Activated CD8-positive, alpha-beta T cell treated with anti-CD3 and anti-CD28 coated beads, Interleukin-2, amount 10 ng/mL, durations not matched to agents 7 days and 5 days (primary cell): ENCODE measurements around the gene ELOB. TPM values are rescaled to one million over a fixed set of nuclear protein-coding genes. Genes with fewer than 3 reads are reported as not detected.

Experiments
- ATAC-seq: fragments of 150-1000 bp; cut with Tn5 transposase; one replicate; pipeline ENCODE4 v1.10.0; 2021; ENCODE audit warnings: moderate library complexity
- CTCF ChIA-PET: fragments of 350-600 bp; sonication (Branson Sonifier 250); formaldehyde crosslinking; loops from one replicate; lab custom pipeline; 2021; ENCODE audit warnings: antibody characterized with exemption; lab: Charles Lee
- POLR2A ChIA-PET: fragments of 350-600 bp; sonication (Branson Sonifier 250); formaldehyde crosslinking; loops from one replicate; lab custom pipeline; 2021; ENCODE audit warnings: antibody characterized with exemption; lab: Charles Lee
- DNase-seq: peaks from one replicate; pipeline ENCODE4 v3.0.0-alpha.2; 2020
- H3K27ac Mint-ChIP-seq: one replicate; pipeline ENCODE4 v1.8.0; 2021; ENCODE audit warnings: mild to moderate bottlenecking, mixed read lengths
- H3K27me3 Mint-ChIP-seq: one replicate; pipeline ENCODE4 v1.8.0; 2021; ENCODE audit warnings: low read depth, mixed read lengths
- H3K36me3 Mint-ChIP-seq: one replicate; pipeline ENCODE4 v1.8.0; 2021; ENCODE audit warnings: low read depth, mixed read lengths
- H3K4me1 Mint-ChIP-seq: one replicate; pipeline ENCODE4 v1.8.0; 2021; ENCODE audit warnings: low read depth, mixed read lengths
- H3K4me3 Mint-ChIP-seq: one replicate; pipeline ENCODE4 v1.8.0; 2021; ENCODE audit warnings: mild to moderate bottlenecking, mixed read lengths
- H3K9me3 Mint-ChIP-seq: one replicate; pipeline ENCODE4 v1.8.0; 2022; ENCODE audit warnings: mixed read lengths; ENCODE audit not compliant: insufficient read depth
- total RNA-seq, 2 experiments: library from RNA; stranded (reverse); gene quantifications; one replicate each; pipeline ENCODE4 v1.2.3, GENCODE V29; 2021

The ELOB gene
- total RNA-seq, 2 experiments from 2014 or later: 163 to 182 TPM

GRCh38 chr16:2818272-2818876 lies 41.3 kb upstream of the ELOB start:
- ChIA-PET POLR2A (no interaction called here), CTCF (no interaction called here)
- H3K4me3 Mint-ChIP-seq: no peak overlapping the region
- peak overlapping the region; percentile 57 for H3K27ac Mint-ChIP-seq
- no peaks in the 10 kb centered on the region for H3K9me3 Mint-ChIP-seq
- ATAC-seq (no peak), DNase-seq (no peak)
- no peaks in the 10 kb centered on the region for H3K27me3 Mint-ChIP-seq
- no peaks in the 10 kb centered on the region for H3K4me1 Mint-ChIP-seq
- H3K36me3 Mint-ChIP-seq: no peaks in the 10 kb centered on the region

- no peaks in the 10 kb centered on the region for H3K4me1 Mint-ChIP-seq
- peak overlapping the region; percentile 18 for H3K4me3 Mint-ChIP-seq
- H3K36me3 Mint-ChIP-seq: no peaks in the 10 kb centered on the region
Measured at GRCh38 chr16:2817340-2818271, 40.5 kb upstream of the ELOB start.

DNA sequence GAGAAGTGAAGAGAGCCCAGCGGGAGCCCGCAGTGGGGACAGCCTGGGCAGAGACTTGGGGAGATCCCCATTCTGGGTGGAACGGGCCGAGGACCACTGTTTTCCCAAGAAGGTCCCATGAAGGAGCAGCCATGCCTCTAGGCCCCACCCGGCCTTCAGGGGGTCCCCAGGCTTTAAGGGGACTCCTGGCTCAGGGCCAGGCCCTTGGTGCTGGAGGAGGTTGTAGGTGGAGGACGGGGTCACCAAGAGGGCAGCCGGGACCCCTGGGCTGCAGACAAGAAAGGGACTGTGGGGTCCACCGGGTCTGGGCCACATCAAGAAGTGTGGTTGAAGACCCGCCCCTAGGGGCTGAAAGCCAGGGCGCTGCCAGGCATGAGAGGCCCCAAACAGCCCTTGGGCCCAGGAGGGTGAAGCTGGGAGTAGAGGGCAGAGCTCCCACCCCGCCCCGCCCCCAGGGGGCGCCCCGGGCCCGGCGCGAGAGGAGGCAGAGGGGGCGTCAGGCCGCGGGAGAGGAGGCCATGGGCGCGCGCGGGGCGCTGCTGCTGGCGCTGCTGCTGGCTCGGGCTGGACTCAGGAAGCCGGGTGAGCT lies 39.8 kb upstream of the ELOB start, which contains the start of gene PRSS21:
PRSS21 (plus strand) TSS at position 487 of the 589 bp plus-strand sequence; CDS start at position 519, 32 bp downstream.
- H3K36me3 Mint-ChIP-seq: no peaks in the 10 kb centered on the region
- ChIA-PET POLR2A (no interaction called here), CTCF (interaction anchor here (1.0 kb wide), 1 partner anchor 51 kb away, joined by 3 read pairs; no protein-coding TSS in a partner anchor)
- peak within 1 kb of the TSS; percentile 25 for H3K27ac Mint-ChIP-seq
- no peaks in the 10 kb centered on the region for H3K27me3 Mint-ChIP-seq
- no peaks in the 10 kb centered on the region for H3K9me3 Mint-ChIP-seq
- ATAC-seq (peak; percentile 66), DNase-seq (peak; percentile 38)
- H3K4me1 Mint-ChIP-seq: peaks cover 3% of the 10 kb centered on the region
- H3K4me3 Mint-ChIP-seq: peak within 1 kb of the TSS; percentile 18

More at GRCh38 chr16:2817340-2818271, 40.5 kb upstream of the ELOB start:
- Mint-ChIP-seq H3K27ac (peak overlapping the region; percentile 57), H3K9me3 (no peaks in the 10 kb centered on the region), H3K27me3 (no peaks in the 10 kb centered on the region)
- POLR2A ChIA-PET: no interaction called here
- DNase-seq: peak; percentile 27
- ATAC-seq: peak; percentile 43
- CTCF ChIA-PET: interaction anchor here (1.0 kb wide), 1 partner anchor 50 kb away, joined by 3 read pairs; no protein-coding TSS in a partner anchor

- ChIA-PET CTCF (interaction anchor here (1.3 kb wide), 1 partner anchor 53 kb away, joined by 6 read pairs; no protein-coding TSS in a partner anchor), POLR2A (no interaction called here)
- Mint-ChIP-seq H3K9me3 (no peaks in the 10 kb centered on the region), H3K27me3 (peaks cover under 1% of the 10 kb centered on the region), H3K4me1 (peaks cover 3% of the 10 kb centered on the region), H3K36me3 (no peaks in the 10 kb centered on the region), H3K4me3 (no peak overlapping the region), H3K27ac (no peak overlapping the region)
- DNase-seq (no peak), ATAC-seq (no peak)
Measured at GRCh38 chr16:2815299-2815771, 38.3 kb upstream of the ELOB start.

DNA sequence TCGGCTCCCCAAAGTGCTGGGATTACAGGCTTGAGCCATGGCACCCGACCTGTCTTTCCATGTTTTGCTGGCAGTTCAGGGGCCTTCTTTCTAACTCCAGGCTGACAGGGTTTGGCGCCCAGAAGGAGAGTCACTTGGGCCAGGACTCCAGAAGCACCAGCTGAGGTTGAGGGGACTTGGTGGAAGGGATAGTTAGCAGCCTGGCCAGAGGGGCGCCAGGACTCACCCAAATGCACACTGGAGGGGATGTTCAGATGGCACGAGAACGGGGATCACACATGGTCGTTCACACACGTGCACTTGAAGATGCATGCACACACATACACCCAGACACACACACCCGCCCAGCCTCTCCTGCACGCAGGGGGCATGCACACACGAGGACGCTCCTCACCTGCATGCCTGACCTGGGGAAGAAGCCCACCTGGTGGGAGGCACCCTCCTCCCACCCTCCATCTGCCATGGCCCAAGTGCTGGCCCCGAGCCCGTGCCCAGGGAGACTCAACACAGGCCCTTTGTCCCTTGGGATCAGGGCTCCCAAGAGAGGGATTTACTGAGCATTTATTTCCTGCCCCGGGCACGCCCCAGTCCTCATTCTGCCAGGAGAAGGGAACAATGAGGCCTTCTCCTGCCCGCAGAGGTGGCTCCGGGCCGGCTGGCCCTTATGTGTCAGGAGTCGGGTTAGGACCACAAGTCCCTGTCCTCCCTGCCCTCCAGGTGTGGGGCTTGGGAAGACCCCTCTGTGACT lies 37.6 kb upstream of the ELOB start:
- H3K27ac Mint-ChIP-seq: no peak overlapping the region
- DNase-seq (no peak), ATAC-seq (no peak)
- CTCF ChIA-PET: no interaction called here
- no peaks in the 10 kb centered on the region for H3K9me3 Mint-ChIP-seq
- H3K4me3 Mint-ChIP-seq: no peak overlapping the region
- H3K27me3 Mint-ChIP-seq: peaks cover 4% of the 10 kb centered on the region
- POLR2A ChIA-PET: no interaction called here
- no peaks in the 10 kb centered on the region for H3K36me3 Mint-ChIP-seq
- peaks cover 3% of the 10 kb centered on the region for H3K4me1 Mint-ChIP-seq

GRCh38 chr16:2813771-2814221 lies 36.7 kb upstream of the ELOB start:
- peaks cover 5% of the 10 kb centered on the region for H3K27me3 Mint-ChIP-seq
- no peak overlapping the region for H3K27ac Mint-ChIP-seq
- no peak for ATAC-seq
- POLR2A ChIA-PET: no interaction called here
- CTCF ChIA-PET: no interaction called here
- no peaks in the 10 kb centered on the region for H3K36me3 Mint-ChIP-seq
- no peaks in the 10 kb centered on the region for H3K9me3 Mint-ChIP-seq
- peaks cover 3% of the 10 kb centered on the region for H3K4me1 Mint-ChIP-seq
- no peak for DNase-seq
- H3K4me3 Mint-ChIP-seq: no peak overlapping the region

- POLR2A ChIA-PET: no interaction called here
- Mint-ChIP-seq H3K9me3 (no peaks in the 10 kb centered on the region), H3K36me3 (no peaks in the 10 kb centered on the region), H3K27me3 (peaks cover 15% of the 10 kb centered on the region), H3K27ac (no peak overlapping the region), H3K4me3 (no peak overlapping the region), H3K4me1 (peaks cover 3% of the 10 kb centered on the region)
- CTCF ChIA-PET: interaction anchor here (0.8 to 1.2 kb wide), 2 partner anchors 27 to 115 kb away, joined by 3 read pairs; no protein-coding TSS in a partner anchor
- DNase-seq (no peak), ATAC-seq (no peak)
Measured at GRCh38 chr16:2811703-2812471, 34.8 kb upstream of the ELOB start.

DNA sequence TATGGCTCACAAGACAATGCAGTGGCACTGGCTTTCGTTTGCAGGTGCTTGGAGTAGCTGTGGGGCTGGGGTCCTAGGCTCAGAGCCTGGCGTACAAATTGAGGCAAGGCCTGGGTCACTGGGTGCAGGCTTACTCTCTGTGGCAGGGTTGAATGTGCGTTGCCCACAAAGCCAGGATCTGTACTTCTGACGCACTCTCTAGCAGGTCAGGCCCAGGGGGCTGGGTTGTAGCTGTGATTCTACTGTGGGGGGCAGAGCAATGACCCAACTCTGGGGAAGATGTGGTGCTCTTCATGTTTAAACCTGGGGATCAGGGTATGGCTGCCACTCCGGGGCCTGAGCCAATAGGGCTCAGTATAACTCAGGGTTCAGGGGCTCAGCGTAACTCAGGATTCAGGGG lies 33.6 kb upstream of the ELOB start:
- Mint-ChIP-seq H3K9me3 (no peaks in the 10 kb centered on the region), H3K4me3 (no peak overlapping the region), H3K27ac (no peak overlapping the region), H3K27me3 (peaks cover 15% of the 10 kb centered on the region), H3K4me1 (peaks cover 3% of the 10 kb centered on the region), H3K36me3 (no peaks in the 10 kb centered on the region)
- no peak for DNase-seq
- ATAC-seq: no peak
- ChIA-PET CTCF (no interaction called here), POLR2A (no interaction called here)

DNA sequence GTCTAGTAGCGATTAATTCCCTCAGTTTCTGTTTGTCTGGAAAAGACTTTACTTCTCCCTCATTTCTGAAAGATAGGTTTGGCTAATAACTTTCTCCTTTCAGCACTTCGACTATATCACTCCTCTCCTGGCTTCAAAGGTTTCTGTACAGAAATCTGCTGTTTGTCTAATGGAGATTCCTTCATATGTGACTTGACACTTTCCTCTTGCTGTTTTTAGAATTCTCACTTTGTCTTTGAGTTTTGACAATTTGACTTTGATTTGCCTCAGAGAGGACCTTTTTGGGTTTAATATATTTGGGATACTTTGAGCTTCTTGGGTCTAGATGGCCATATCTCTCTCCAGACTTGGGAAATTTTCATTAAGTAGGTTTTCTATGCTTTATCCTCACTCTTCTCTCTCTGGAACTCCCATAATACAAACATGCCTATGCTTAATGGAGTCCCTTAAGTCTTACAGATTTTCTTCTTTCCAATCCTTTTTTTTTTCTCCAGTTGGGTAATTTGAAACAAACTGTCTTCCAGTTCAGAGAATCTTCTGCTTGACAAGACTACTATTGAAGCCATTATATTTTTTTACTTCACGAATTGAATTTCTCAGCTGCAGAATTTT lies 32.2 kb upstream of the ELOB start:
- Mint-ChIP-seq H3K4me3 (no peak overlapping the region), H3K27me3 (peaks cover 15% of the 10 kb centered on the region), H3K27ac (no peak overlapping the region), H3K9me3 (no peaks in the 10 kb centered on the region), H3K4me1 (peaks cover 3% of the 10 kb centered on the region), H3K36me3 (no peaks in the 10 kb centered on the region)
- DNase-seq (no peak), ATAC-seq (no peak)
- POLR2A ChIA-PET: no interaction called here
- CTCF ChIA-PET: no interaction called here

DNA sequence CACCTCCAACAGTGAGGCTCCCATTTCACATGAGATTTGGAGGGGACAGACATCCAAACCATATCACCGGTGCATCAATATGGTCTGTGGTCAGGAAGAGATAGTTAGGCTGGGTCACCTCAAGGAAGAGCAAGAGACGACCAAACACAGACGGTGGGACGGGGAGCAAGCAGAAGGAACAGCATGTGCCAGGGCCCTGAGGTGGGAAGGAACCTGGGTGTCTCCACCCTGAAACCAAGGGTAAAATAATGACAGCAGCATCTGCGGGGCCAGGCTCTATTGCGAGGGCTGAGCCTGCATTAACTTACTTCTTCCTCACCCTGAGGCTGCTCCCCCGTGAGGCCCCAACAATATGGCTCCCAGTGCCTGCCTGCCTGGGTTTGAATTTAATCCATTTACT lies 31.1 kb upstream of the ELOB start:
- H3K4me1 Mint-ChIP-seq: peaks cover 3% of the 10 kb centered on the region
- ATAC-seq (no peak), DNase-seq (no peak)
- ChIA-PET POLR2A (no interaction called here), CTCF (no interaction called here)
- H3K4me3 Mint-ChIP-seq: no peak overlapping the region
- H3K9me3 Mint-ChIP-seq: no peaks in the 10 kb centered on the region
- peaks cover 17% of the 10 kb centered on the region for H3K27me3 Mint-ChIP-seq
- no peak overlapping the region for H3K27ac Mint-ChIP-seq
- H3K36me3 Mint-ChIP-seq: no peaks in the 10 kb centered on the region
